Type B pancreatic cell (in vitro differentiated cells): ENCODE results near the gene CHD1. TPM values are rescaled to one million over a fixed set of nuclear protein-coding genes. Genes with fewer than 3 reads are reported as not detected.

Experiments
- DNase-seq: peaks from one replicate; pipeline ENCODE4 v3.0.0; 2021; ENCODE audit warnings: mixed read lengths; ENCODE audit not compliant: unreplicated experiment; ENCODE audit errors: extremely low spot score
- H3K27ac Mint-ChIP-seq: 2 replicates; pipeline ENCODE4 v1.8.0; 2021; ENCODE audit warnings: mild to moderate bottlenecking, mixed read lengths
- H3K27me3 Mint-ChIP-seq: 2 replicates; pipeline ENCODE4 v1.8.0; 2021; ENCODE audit warnings: mixed read lengths
- H3K36me3 Mint-ChIP-seq: 2 replicates; pipeline ENCODE4 v1.8.0; 2021; ENCODE audit warnings: mixed read lengths
- H3K4me1 Mint-ChIP-seq: one replicate; pipeline ENCODE4 v1.8.0; 2021; ENCODE audit warnings: mixed read lengths; ENCODE audit not compliant: unreplicated experiment
- H3K4me3 Mint-ChIP-seq: 2 replicates; pipeline ENCODE4 v1.8.0; 2021; ENCODE audit warnings: mild to moderate bottlenecking, mixed read lengths
- H3K9me3 Mint-ChIP-seq: 2 replicates; pipeline ENCODE4 v1.8.0; 2021; ENCODE audit warnings: mixed read lengths
- CTCF ChIP-seq: fragments of 200-600 bp; sonication (generic); conservative IDR thresholded peaks from 2 replicates; pipeline ENCODE4 v1.5.0; 2021; ENCODE audit warnings: antibody characterized with exemption, mild to moderate bottlenecking
- total RNA-seq: library from RNA; stranded (reverse); gene quantifications from 2 replicates; pipeline ENCODE4 v1.2.1, GENCODE V29; 2021; ENCODE audit warnings: low replicate concordance

The CHD1 gene
- total RNA-seq, 1 donor from 2014 or later: 56.2 TPM

- Mint-ChIP-seq H3K4me1 (peaks cover 10% of the 10 kb centered on the region), H3K27ac (no peak overlapping the region), H3K36me3 (peaks cover 37% of the 10 kb centered on the region), H3K27me3 (no peaks in the 10 kb centered on the region), H3K9me3 (no peaks in the 10 kb centered on the region), H3K4me3 (no peak overlapping the region)
- no peak for TF ChIP-seq CTCF
- no peak for DNase-seq
These were observed 12.3 kb downstream of the CHD1 start for GRCh38 chr5:98916540-98916939.

- no peak for DNase-seq
- H3K36me3 Mint-ChIP-seq: peaks cover 28% of the 10 kb centered on the region
- H3K4me3 Mint-ChIP-seq: no peak overlapping the region
- TF ChIP-seq CTCF: no peak
- peaks cover 15% of the 10 kb centered on the region for H3K4me1 Mint-ChIP-seq
- no peak overlapping the region for H3K27ac Mint-ChIP-seq
- no peaks in the 10 kb centered on the region for H3K27me3 Mint-ChIP-seq
- H3K9me3 Mint-ChIP-seq: no peaks in the 10 kb centered on the region
These were observed 14.9 kb downstream of the CHD1 start for GRCh38 chr5:98913911-98914310.

- Mint-ChIP-seq H3K9me3 (no peaks in the 10 kb centered on the region), H3K4me1 (peaks cover 19% of the 10 kb centered on the region), H3K36me3 (peaks cover 23% of the 10 kb centered on the region), H3K27me3 (no peaks in the 10 kb centered on the region), H3K4me3 (no peak overlapping the region), H3K27ac (no peak overlapping the region)
- DNase-seq: no peak
- TF ChIP-seq CTCF: no peak
These were observed 17.3 kb downstream of the CHD1 start for GRCh38 chr5:98911280-98912040.

GRCh38 chr5:98909363-98909762 is 19.4 kb downstream of the CHD1 start:
- no peak for DNase-seq
- H3K9me3 Mint-ChIP-seq: no peaks in the 10 kb centered on the region
- H3K4me3 Mint-ChIP-seq: no peak overlapping the region
- TF ChIP-seq CTCF: no peak
- H3K27ac Mint-ChIP-seq: peak overlapping the region; percentile 12
- no peaks in the 10 kb centered on the region for H3K27me3 Mint-ChIP-seq
- H3K4me1 Mint-ChIP-seq: peaks cover 19% of the 10 kb centered on the region
- H3K36me3 Mint-ChIP-seq: peaks cover 16% of the 10 kb centered on the region

GRCh38 chr5:98907951-98908350 is 20.9 kb downstream of the CHD1 start:
- H3K4me1 Mint-ChIP-seq: peaks cover 19% of the 10 kb centered on the region
- no peaks in the 10 kb centered on the region for H3K9me3 Mint-ChIP-seq
- H3K27ac Mint-ChIP-seq: no peak overlapping the region
- no peak overlapping the region for H3K4me3 Mint-ChIP-seq
- DNase-seq: no peak
- TF ChIP-seq CTCF: no peak
- H3K27me3 Mint-ChIP-seq: no peaks in the 10 kb centered on the region
- H3K36me3 Mint-ChIP-seq: peaks cover 11% of the 10 kb centered on the region
